Activated gamma-delta T cell treated with anti-CD3 and anti-CD28 coated beads, Interleukin-2, amount 50 U/mL, for 16 hours (primary cell): ENCODE results near the gene TDRD12.

Experiments
- DNase-seq: peaks from one replicate; pipeline ENCODE4 v3.0.0-alpha.2; 2020; ENCODE audit warnings: low read depth

TDRD12 gene

DNA sequence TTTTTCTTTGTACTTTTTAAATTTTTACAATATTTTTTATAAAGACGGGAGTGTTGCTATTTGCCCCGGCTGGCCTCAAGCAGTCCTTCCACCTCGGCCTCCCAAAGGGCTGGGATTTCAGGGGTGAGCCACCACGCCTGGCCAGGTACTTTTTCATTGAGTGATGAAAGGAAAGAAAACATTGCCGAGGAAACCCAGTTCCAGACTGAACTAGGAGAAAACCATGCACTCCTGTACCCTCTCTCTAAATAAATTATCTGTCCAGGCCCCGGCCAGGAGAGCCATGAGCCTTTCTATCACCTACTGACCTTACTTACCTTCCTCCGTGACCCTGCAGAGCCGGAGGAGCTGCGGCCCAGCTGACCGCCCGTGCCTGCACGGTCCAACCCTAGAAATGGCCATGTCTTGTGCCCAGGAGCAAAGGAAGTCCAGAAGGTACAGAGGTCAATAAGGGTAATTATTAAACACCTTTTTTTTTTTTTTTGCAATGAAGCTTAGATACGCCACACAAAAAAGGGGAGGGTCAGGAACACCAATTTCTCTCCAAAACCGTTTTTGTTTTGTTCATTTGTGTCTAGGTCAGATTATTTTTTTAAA is 149.9 kb downstream of the TDRD12 start, which contains the start of gene SLC7A9:
TSS of gene SLC7A9 (minus strand) at position 399 of the 597 bp plus-strand sequence. CDS start 1,233 bp downstream, outside the sequence.
- DNase-seq = no peak

DNA sequence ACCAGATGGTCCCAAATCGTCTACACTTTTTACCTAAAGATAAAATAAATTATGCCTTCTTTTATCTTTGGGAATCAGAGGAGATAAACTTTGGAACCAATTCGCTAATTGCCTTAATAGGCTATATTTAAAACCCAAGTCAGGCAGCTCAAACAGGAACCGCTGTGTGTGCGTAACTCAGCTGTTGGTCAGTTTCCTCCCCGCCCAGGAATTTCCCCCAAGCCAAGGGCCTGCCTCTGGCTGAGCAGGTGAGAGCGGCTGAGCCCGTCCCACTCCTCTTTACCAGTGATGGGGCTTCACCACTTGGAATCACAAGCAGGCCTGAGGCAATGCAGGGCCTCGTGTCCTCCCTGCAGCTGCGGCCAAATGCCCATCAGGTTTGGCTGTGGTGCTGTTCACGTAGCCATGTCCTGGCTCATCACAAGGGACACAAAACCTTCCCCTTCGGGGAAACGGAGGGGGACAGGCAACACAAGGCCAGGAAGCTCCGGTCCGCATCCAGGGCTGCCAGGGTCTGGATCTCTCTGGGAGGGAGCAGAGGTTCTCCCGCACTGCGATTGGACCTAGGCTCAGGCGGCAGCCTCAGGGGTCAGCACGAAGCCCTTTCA is 150.5 kb downstream of the TDRD12 start:
- no peak for DNase-seq

DNA sequence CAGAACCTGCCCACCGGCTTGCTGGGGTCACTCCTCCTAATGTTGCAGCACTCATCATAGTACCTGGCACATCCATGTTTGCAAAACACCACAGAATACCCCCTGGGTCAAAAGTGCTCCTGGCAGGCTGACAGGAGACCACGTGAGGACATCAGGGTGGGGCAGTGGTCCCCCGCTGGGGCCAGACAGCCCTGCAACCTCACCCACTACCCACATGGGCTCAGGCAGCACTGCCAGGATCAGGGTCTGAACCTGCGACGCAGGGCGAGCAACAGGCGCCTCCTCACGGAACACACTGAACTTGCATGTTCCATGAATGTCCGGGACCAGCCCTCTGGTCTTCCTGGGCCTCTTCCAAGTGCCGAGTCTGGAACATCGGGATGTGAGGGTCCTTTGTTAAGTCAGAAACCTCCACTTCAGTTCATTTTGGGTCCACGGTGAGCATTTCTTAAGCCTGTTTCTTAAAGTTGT is 151.4 kb downstream of the TDRD12 start:
- no peak for DNase-seq

DNA sequence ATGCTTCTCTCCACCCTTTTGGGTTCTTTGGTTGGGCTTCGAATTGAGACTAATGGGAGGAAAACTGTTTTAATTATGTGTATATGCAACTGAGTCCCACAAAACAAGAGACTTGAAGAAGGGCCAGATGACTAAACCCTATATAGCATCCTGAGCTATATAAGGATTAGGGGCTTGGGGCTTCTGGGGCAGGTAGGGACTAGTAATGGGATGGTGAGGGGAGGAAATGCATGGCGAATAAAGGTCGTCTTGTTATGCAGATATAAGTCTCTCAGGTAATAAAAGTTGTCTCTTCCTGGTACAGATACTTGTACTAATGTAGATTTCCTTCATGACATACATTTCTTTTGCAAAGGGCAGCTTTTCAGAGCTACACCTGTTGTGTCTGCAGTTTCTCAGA is 152.8 kb downstream of the TDRD12 start:
- DNase-seq = no peak

DNA sequence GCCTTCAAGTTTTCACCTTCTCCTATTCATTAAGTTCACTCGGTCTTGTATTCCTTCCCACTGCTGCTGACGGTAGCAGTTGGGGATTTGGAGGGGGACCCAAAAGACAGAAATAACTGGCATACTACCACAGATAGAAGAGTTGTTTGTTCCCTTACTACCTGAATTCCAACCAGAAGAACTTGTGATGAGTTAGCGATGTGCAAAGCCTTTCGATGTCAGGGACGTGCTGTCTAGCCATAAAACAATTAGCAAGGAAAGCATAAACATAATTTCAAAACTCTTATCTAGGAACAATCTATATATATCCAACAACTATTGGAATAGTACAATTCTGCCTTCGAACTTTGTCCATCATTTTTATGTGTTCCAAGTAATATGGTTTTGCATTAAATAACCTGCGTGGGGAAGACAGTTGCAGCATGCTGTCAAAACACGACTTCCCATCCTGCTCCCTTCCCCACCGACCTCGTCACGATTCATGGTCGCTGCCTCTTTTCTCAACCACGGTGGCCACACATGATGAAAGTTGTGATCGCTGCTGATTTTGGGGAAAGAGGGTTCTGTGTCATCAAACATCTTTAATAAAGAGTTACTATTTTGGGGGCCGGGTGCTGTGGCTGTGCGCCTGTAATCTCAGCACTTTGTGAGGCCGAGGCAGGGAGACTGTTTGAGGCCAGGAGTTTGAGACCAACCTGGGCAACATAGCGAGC is 153.8 kb downstream of the TDRD12 start:
- DNase-seq = no peak

DNA sequence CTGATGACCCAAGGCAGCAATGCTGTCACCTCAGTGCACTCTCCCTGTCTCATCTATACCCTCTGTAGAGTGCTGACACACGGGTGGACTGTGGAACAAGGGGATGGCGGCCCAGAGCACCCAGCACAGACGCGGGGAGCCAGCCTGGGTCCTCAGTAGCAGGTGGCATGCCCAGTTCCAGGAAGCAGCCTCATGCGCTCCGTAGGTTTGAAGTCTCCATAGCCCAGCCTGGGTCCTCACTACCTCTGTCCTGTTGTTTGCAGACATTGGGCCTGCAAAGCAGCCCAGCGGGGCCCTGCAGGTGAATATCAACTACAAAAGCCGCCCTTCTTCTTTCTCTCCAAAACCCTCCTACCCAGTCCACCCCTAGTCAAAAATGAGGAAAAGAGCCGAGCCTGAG is 155.0 kb downstream of the TDRD12 start:
- no peak for DNase-seq

DNA sequence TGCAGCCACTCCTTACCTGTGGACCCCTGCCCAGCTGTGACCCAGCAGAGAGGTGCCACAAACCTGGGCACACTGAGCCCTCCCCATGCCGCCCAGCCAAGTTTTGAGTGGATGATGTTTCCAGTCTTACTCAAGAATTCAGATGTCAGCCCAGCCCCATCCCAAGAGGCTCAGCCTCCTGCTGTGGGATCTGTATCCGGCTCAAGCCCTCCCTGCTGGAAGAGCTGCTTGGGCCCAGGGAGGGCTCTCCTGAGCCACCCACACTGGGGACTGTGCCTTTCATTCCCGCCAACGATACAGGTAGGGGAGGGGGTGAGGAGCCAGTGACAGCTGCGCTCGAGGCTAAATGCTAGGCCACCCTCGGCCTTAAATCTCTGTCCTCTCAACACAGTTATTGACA is 155.9 kb downstream of the TDRD12 start:
- DNase-seq = no peak

DNA sequence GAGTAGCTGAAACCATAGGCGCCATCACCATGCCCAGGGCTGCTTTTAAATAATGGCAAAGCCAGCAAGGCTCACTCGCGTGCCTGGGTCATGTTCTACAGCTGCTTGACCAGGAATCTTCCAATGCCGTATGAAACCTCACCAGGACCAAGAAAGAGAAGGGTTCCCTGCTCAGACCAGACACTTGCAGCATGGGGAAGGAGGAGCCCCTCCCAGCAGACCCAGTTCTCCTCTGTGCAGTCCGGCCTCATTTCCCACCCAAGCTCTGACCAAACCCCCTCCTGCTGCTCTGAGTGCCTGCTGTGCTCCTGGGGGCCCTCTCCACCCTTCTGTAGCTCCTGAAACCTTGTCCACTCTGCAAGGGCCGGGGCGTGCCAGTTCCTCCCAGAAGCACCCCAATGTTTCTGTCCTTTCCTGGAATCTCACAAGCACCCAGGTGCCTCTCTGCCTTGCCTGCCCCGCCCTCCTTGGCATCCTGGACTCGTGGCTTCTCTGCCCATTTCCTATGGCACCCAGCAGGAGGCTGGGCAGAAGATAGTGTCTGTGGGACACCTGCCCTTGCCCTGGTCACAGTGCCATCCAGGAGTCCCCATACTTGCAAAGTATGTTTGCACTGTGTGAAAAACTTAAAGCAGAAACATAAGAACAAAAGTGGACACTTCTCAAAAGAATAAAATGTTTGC is 156.8 kb downstream of the TDRD12 start:
- DNase-seq = no peak

DNA sequence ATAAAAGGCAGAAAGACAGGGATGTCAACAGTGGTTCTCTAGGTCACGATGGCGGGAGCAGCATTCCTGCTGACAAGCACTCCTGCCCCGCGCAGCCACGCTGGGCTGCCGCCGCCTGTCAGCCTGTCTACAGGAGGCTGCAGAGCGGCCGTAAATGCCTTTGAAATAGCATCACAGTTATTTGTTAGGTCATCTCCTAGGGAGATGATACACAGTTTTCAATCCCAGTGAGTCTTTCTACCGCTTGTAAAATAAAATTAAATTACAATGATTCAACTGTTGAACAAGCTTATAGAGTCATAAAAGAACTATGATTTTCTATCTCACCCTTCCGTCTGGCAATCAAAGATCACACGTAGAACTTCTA is 157.3 kb downstream of the TDRD12 start:
- DNase-seq = no peak
